ENCODE measurements around the gene CHI3L2. TPM values are rescaled to one million over a fixed set of nuclear protein-coding genes. Genes with fewer than 3 reads are reported as not detected.

The CHI3L2 gene
- total RNA-seq, 1 experiment from 2014 or later: 0.61 TPM

DNA sequence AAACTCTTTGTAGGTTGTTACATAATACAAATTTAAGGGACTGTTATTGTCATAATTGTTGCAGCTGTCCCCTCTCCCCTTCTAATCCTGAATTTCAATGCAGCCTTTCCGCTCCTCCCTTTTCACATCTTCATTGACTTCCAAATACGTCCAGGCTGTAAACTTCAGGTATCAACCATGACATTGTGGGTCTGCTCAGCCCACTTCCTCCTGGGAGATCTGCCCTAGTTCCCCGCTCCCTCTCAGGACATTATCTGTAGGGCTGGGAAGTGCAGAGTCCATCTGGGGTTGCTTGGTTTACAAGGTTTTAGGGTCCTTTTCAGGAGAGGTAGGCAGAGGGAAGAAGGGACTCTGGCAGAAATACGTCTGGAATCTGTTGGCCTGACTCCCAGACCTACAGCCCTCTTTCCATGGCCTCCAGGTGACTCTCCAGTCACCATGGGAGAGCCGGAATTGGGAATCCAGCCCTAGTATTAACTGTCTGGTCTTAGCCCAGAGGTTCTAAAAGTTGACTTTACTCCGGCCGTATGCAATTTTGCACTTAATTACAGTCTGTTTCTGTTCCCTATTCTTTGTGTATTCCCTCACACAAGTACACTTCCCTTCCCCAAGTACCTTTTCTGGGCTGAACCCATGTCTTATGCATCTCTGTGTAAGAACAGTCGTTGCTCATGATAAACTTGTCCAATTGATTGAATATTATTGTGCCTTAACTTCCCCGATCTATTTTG is 22.4 kb upstream of the CHI3L2 start:
- H3K27ac Mint-ChIP-seq: no peak overlapping the region
- H3K4me3 Mint-ChIP-seq: peak overlapping the region; percentile 62
- peaks cover 55% of the 10 kb centered on the region for H3K27me3 Mint-ChIP-seq (ENCODE audit: low read depth)
- POLR2A ChIA-PET: no interaction called here
- H3K4me1 Mint-ChIP-seq: peaks cover 26% of the 10 kb centered on the region
- DNase-seq (ENCODE audit: low spot score) (no peak), ATAC-seq (no peak)
- CTCF ChIA-PET: no interaction called here
- no peaks in the 10 kb centered on the region for H3K36me3 Mint-ChIP-seq
- H3K9me3 Mint-ChIP-seq: no peaks in the 10 kb centered on the region
- no peak for TF ChIP-seq HMGA2 (CRISPR knock-in tag; IDR thresholded peaks at IDR 0.05)
- TF ChIP-seq, protein P1, sequence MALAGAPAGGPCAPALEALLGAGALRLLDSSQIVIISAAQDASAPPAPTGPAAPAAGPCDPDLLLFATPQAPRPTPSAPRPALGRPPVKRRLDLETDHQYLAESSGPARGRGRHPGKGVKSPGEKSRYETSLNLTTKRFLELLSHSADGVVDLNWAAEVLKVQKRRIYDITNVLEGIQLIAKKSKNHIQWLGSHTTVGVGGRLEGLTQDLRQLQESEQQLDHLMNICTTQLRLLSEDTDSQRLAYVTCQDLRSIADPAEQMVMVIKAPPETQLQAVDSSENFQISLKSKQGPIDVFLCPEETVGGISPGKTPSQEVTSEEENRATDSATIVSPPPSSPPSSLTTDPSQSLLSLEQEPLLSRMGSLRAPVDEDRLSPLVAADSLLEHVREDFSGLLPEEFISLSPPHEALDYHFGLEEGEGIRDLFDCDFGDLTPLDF (CRISPR knock-in tag; IDR thresholded peaks at IDR 0.05): no peak

DNA sequence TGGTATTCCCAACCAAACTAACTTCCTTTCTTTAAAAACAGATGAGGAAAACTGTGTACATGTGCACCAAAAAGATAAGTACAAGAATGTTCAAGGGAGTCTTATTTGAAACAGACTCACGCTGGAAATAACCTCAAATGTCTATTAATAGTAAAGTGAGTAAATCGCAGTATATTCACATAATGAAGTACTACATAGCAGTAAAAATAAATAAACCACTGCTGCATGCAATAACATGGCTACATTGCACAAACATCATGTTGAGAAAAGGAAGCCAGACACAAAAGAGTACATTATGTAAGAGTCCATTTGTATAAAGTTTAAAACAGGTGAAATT is 21.8 kb upstream of the CHI3L2 start:
- Mint-ChIP-seq H3K27ac (no peak overlapping the region), H3K36me3 (no peaks in the 10 kb centered on the region), H3K4me1 (peaks cover 26% of the 10 kb centered on the region), H3K9me3 (no peaks in the 10 kb centered on the region), H3K27me3 (ENCODE audit: low read depth) (peaks cover 55% of the 10 kb centered on the region), H3K4me3 (no peak overlapping the region)
- ATAC-seq (no peak), DNase-seq (ENCODE audit: low spot score) (no peak)
- ChIA-PET CTCF (no interaction called here), POLR2A (no interaction called here)
- peak; percentile 39; the same call in 1 of the 2 replicates for TF ChIP-seq GABPB1 (CRISPR knock-in tag; IDR thresholded peaks at IDR 0.05)
- TF ChIP-seq, protein P2, sequence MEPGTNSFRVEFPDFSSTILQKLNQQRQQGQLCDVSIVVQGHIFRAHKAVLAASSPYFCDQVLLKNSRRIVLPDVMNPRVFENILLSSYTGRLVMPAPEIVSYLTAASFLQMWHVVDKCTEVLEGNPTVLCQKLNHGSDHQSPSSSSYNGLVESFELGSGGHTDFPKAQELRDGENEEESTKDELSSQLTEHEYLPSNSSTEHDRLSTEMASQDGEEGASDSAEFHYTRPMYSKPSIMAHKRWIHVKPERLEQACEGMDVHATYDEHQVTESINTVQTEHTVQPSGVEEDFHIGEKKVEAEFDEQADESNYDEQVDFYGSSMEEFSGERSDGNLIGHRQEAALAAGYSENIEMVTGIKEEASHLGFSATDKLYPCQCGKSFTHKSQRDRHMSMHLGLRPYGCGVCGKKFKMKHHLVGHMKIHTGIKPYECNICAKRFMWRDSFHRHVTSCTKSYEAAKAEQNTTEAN (CRISPR knock-in tag; IDR thresholded peaks at IDR 0.05): no peak
- TF ChIP-seq FOXJ3 (CRISPR knock-in tag; IDR thresholded peaks at IDR 0.05; ENCODE audit: borderline replicate concordance): no peak
- TF ChIP-seq, protein P1 (CRISPR knock-in tag; IDR thresholded peaks at IDR 0.05): no peak
- TF ChIP-seq, protein P3, sequence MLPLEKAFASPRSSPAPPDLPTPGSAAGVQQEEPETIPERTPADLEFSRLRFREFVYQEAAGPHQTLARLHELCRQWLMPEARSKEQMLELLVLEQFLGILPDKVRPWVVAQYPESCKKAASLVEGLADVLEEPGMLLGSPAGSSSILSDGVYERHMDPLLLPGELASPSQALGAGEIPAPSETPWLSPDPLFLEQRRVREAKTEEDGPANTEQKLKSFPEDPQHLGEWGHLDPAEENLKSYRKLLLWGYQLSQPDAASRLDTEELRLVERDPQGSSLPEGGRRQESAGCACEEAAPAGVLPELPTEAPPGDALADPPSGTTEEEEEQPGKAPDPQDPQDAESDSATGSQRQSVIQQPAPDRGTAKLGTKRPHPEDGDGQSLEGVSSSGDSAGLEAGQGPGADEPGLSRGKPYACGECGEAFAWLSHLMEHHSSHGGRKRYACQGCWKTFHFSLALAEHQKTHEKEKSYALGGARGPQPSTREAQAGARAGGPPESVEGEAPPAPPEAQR (CRISPR knock-in tag; IDR thresholded peaks at IDR 0.05): no peak

DNA sequence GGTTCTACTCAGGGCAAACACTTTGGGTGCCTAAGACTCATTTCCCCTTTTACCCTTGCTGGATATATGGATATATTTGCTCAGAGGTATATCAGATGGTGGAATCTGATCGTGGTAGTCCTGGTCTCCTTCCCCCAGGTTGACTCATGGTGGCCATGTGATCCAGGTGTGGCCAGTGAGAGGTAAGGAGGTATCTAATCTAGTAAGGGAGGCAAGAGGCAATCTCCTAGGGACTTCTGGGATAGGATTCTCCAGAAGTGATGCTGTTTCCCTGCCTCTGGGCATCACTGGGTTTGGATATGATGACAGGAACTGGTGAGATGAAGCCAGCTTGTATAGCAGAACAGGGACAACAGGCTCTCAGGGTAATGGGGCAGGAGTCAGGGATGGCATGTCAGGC is 18.6 kb upstream of the CHI3L2 start:
- no peak for ATAC-seq
- TF ChIP-seq, protein P4, sequence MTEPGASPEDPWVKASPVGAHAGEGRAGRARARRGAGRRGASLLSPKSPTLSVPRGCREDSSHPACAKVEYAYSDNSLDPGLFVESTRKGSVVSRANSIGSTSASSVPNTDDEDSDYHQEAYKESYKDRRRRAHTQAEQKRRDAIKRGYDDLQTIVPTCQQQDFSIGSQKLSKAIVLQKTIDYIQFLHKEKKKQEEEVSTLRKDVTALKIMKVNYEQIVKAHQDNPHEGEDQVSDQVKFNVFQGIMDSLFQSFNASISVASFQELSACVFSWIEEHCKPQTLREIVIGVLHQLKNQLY (CRISPR knock-in tag; IDR thresholded peaks at IDR 0.05): no peak
- no peak for TF ChIP-seq TP53 (CRISPR knock-in tag; IDR thresholded peaks at IDR 0.05)
- no peak for TF ChIP-seq GRHL2 (CRISPR knock-in tag; IDR thresholded peaks at IDR 0.05; ENCODE audit: insufficient replicate concordance, severe bottlenecking)

DNA sequence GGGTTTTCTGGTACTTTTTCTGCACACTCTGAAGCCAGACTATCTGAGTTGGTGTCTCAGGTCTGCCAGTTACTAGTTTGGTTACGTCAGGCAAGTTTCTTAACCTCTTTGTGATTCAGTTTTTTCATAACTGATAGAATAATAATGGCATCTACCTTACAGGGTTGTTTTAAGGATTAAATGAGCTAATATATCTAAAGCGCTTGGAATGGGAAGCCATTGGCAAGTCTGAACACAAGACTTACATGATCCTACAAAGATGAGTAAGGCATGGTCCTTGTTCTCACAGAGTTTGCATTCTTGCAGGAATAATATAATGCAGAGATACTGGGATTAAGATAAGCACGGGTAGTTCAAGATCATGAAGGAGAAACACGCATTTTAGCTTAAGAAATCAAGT is 17.9 kb upstream of the CHI3L2 start:
- no peak overlapping the region for H3K4me3 Mint-ChIP-seq
- ChIA-PET POLR2A (no interaction called here), CTCF (no interaction called here)
- no peak for DNase-seq (ENCODE audit: low spot score)
- no peaks in the 10 kb centered on the region for H3K36me3 Mint-ChIP-seq
- no peak overlapping the region for H3K27ac Mint-ChIP-seq
- H3K27me3 Mint-ChIP-seq (ENCODE audit: low read depth): peaks cover 39% of the 10 kb centered on the region
- peaks cover 3% of the 10 kb centered on the region; the same call in 1 of the 2 replicates for H3K9me3 Mint-ChIP-seq
- peaks cover 40% of the 10 kb centered on the region for H3K4me1 Mint-ChIP-seq
- ATAC-seq: no peak
- TF ChIP-seq, protein P5, sequence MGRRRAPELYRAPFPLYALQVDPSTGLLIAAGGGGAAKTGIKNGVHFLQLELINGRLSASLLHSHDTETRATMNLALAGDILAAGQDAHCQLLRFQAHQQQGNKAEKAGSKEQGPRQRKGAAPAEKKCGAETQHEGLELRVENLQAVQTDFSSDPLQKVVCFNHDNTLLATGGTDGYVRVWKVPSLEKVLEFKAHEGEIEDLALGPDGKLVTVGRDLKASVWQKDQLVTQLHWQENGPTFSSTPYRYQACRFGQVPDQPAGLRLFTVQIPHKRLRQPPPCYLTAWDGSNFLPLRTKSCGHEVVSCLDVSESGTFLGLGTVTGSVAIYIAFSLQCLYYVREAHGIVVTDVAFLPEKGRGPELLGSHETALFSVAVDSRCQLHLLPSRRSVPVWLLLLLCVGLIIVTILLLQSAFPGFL (CRISPR knock-in tag; IDR thresholded peaks at IDR 0.05; ENCODE audit: borderline replicate concordance): no peak
- TF ChIP-seq NFATC4 (CRISPR knock-in tag; IDR thresholded peaks at IDR 0.05) (no peak), IRF2 (CRISPR knock-in tag; IDR thresholded peaks at IDR 0.05; ENCODE audit: borderline replicate concordance, low read depth) (no peak), TCF7 (CRISPR knock-in tag; IDR thresholded peaks at IDR 0.05; ENCODE audit: low read depth) (no peak)
- TF ChIP-seq, protein P6, sequence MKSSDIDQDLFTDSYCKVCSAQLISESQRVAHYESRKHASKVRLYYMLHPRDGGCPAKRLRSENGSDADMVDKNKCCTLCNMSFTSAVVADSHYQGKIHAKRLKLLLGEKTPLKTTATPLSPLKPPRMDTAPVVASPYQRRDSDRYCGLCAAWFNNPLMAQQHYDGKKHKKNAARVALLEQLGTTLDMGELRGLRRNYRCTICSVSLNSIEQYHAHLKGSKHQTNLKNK (CRISPR knock-in tag; IDR thresholded peaks at IDR 0.05): no peak
- TF ChIP-seq, protein P7, sequence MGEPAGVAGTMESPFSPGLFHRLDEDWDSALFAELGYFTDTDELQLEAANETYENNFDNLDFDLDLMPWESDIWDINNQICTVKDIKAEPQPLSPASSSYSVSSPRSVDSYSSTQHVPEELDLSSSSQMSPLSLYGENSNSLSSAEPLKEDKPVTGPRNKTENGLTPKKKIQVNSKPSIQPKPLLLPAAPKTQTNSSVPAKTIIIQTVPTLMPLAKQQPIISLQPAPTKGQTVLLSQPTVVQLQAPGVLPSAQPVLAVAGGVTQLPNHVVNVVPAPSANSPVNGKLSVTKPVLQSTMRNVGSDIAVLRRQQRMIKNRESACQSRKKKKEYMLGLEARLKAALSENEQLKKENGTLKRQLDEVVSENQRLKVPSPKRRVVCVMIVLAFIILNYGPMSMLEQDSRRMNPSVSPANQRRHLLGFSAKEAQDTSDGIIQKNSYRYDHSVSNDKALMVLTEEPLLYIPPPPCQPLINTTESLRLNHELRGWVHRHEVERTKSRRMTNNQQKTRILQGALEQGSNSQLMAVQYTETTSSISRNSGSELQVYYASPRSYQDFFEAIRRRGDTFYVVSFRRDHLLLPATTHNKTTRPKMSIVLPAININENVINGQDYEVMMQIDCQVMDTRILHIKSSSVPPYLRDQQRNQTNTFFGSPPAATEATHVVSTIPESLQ (CRISPR knock-in tag; IDR thresholded peaks at IDR 0.05): no peak
- TF ChIP-seq, protein P8, sequence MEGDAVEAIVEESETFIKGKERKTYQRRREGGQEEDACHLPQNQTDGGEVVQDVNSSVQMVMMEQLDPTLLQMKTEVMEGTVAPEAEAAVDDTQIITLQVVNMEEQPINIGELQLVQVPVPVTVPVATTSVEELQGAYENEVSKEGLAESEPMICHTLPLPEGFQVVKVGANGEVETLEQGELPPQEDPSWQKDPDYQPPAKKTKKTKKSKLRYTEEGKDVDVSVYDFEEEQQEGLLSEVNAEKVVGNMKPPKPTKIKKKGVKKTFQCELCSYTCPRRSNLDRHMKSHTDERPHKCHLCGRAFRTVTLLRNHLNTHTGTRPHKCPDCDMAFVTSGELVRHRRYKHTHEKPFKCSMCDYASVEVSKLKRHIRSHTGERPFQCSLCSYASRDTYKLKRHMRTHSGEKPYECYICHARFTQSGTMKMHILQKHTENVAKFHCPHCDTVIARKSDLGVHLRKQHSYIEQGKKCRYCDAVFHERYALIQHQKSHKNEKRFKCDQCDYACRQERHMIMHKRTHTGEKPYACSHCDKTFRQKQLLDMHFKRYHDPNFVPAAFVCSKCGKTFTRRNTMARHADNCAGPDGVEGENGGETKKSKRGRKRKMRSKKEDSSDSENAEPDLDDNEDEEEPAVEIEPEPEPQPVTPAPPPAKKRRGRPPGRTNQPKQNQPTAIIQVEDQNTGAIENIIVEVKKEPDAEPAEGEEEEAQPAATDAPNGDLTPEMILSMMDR (IDR thresholded peaks at IDR 0.05): no peak

More for the DNA sequence above, 18.6 kb upstream of the CHI3L2 start:
- Mint-ChIP-seq H3K36me3 (no peaks in the 10 kb centered on the region), H3K4me3 (no peak overlapping the region), H3K27ac (no peak overlapping the region), H3K4me1 (peaks cover 34% of the 10 kb centered on the region), H3K27me3 (ENCODE audit: low read depth) (peaks cover 38% of the 10 kb centered on the region), H3K9me3 (peaks cover 3% of the 10 kb centered on the region; the same call in 1 of the 2 replicates)
- POLR2A ChIA-PET: no interaction called here
- CTCF ChIA-PET: interaction anchor here (1.4 kb wide), 1 partner anchor 14 kb away, joined by 4 read pairs; no protein-coding TSS in a partner anchor
- DNase-seq (ENCODE audit: low spot score): no peak

Data from WTC11 (cell line).